NB4 (cell line): ENCODE results near the gene MZT1.

Experiments
- MYC ChIP-seq: IDR thresholded peaks from 2 replicates; pipeline ENCODE4 v1.6.1; 2011; ENCODE audit warnings: low read depth, low read length
- POLR2A ChIP-seq: IDR thresholded peaks from 2 replicates; pipeline ENCODE4 v1.6.1; 2011; ENCODE audit warnings: mild to moderate bottlenecking; ENCODE audit not compliant: insufficient read length; ENCODE audit errors: extremely low read depth
- TF ChIP-seq, protein P1 (sequence below): IDR thresholded peaks from one replicate; pipeline ENCODE4 v1.5.1; 2012; ENCODE audit warnings: low read depth, low read length
- TF ChIP-seq, protein P2 (sequence below): IDR thresholded peaks from 2 replicates; pipeline ENCODE4 v1.6.1; 2011; ENCODE audit warnings: low read depth, low read length

DNA sequence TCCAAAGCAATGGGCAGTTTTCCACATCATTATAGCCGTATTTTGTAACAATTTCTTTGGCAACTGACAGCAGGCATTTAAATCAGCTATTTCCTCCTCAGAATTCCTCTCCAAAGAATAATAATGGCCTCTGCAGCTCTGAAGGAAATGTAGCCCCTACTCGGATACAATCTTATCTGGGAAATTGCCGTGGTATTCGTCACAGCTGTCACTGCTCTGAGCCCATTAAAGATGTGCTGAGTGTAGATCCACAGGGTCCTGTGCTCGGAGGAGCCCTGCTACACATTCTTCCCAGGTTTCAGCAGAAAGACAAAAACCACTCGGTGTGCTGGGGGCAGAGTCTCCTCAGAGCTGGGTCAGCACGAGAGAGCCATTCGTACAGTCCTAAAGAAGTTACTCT, 33.1 kb downstream of the MZT1 start:
- TF ChIP-seq, protein P1, sequence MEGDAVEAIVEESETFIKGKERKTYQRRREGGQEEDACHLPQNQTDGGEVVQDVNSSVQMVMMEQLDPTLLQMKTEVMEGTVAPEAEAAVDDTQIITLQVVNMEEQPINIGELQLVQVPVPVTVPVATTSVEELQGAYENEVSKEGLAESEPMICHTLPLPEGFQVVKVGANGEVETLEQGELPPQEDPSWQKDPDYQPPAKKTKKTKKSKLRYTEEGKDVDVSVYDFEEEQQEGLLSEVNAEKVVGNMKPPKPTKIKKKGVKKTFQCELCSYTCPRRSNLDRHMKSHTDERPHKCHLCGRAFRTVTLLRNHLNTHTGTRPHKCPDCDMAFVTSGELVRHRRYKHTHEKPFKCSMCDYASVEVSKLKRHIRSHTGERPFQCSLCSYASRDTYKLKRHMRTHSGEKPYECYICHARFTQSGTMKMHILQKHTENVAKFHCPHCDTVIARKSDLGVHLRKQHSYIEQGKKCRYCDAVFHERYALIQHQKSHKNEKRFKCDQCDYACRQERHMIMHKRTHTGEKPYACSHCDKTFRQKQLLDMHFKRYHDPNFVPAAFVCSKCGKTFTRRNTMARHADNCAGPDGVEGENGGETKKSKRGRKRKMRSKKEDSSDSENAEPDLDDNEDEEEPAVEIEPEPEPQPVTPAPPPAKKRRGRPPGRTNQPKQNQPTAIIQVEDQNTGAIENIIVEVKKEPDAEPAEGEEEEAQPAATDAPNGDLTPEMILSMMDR = no peak
- TF ChIP-seq POLR2A (no peak), MYC (no peak)
- TF ChIP-seq, protein P2, sequence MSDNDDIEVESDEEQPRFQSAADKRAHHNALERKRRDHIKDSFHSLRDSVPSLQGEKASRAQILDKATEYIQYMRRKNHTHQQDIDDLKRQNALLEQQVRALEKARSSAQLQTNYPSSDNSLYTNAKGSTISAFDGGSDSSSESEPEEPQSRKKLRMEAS = no peak
